GM19351 (cell line): ENCODE data around the gene TANGO2.

Experiments
- ATAC-seq: cut with Tn5 transposase; IDR thresholded peaks from one replicate; pipeline ENCODE4 v1.9.1; 2021; ENCODE audit warnings: mild to moderate bottlenecking, moderate library complexity; ENCODE audit not compliant: unreplicated experiment

TANGO2 gene

GRCh38 chr22:20020533-20021195, at the start of gene TANGO2:
Gene TANGO2, plus strand, starts transcription at chr22:20021110. Its CDS starts 15,689 bp downstream, at chr22:20036799.
- peak; percentile 79 for ATAC-seq

- no peak for ATAC-seq
Measured at GRCh38 chr22:19971276-19972124, 49.4 kb upstream of the TANGO2 start.

- no peak for ATAC-seq
Measured at GRCh38 chr22:19972251-19972650, 48.7 kb upstream of the TANGO2 start.

- no peak for ATAC-seq
Measured at GRCh38 chr22:19972652-19973550, 48.0 kb upstream of the TANGO2 start.

- no peak for ATAC-seq
Measured at GRCh38 chr22:19973551-19974267, 47.2 kb upstream of the TANGO2 start.

GRCh38 chr22:19974268-19974861, 46.5 kb upstream of the TANGO2 start:
- no peak for ATAC-seq

GRCh38 chr22:19974935-19975706, 45.8 kb upstream of the TANGO2 start:
- ATAC-seq: no peak

GRCh38 chr22:19975707-19976035, 45.2 kb upstream of the TANGO2 start:
- no peak for ATAC-seq

GRCh38 chr22:19976671-19977070, 44.2 kb upstream of the TANGO2 start:
- ATAC-seq: no peak

- no peak for ATAC-seq
Measured at GRCh38 chr22:19977296-19978243, 43.3 kb upstream of the TANGO2 start.

- ATAC-seq: no peak
Measured at GRCh38 chr22:19978748-19979147, 42.2 kb upstream of the TANGO2 start.

GRCh38 chr22:19979712-19980493, 41.0 kb upstream of the TANGO2 start:
- ATAC-seq: no peak

- ATAC-seq: no peak
Measured at GRCh38 chr22:19980766-19981165, 40.1 kb upstream of the TANGO2 start.

- no peak for ATAC-seq
Measured at GRCh38 chr22:19981171-19981960, 39.5 kb upstream of the TANGO2 start.

- ATAC-seq: no peak
Measured at GRCh38 chr22:19981961-19982920, 38.7 kb upstream of the TANGO2 start.
